ENCODE results near the gene MARCKS.

Gene MARCKS

GRCh38 chr6:113821445-113821844 is 35.7 kb upstream of the MARCKS start:
- DNase-seq (ENCODE audit: low read depth) = no peak
- no peak overlapping the region for H3K4me3 ChIP-seq (ENCODE audit: control insufficient read depth, low read depth, low read length)

GRCh38 chr6:113823916-113824315 is 33.2 kb upstream of the MARCKS start:
- no peak for DNase-seq (ENCODE audit: low read depth)
- no peak overlapping the region for H3K4me3 ChIP-seq (ENCODE audit: control insufficient read depth, low read depth, low read length)
- TF ChIP-seq CTCF (conservative IDR thresholded peaks at IDR 0.05; ENCODE audit: control insufficient read depth, insufficient read depth, low read depth, low read length) = no peak

More at GRCh38 chr6:113821445-113821844, 35.7 kb upstream of the MARCKS start:
- no peak for TF ChIP-seq CTCF (conservative IDR thresholded peaks at IDR 0.05; ENCODE audit: control insufficient read depth, insufficient read depth, low read depth, low read length)

GRCh38 chr6:113824411-113824810 is 32.7 kb upstream of the MARCKS start:
- peak; percentile 4 for DNase-seq (ENCODE audit: low read depth)
- TF ChIP-seq CTCF (conservative IDR thresholded peaks at IDR 0.05; ENCODE audit: control insufficient read depth, insufficient read depth, low read depth, low read length) = no peak

GRCh38 chr6:113824866-113825265 is 32.3 kb upstream of the MARCKS start:
- TF ChIP-seq CTCF (conservative IDR thresholded peaks at IDR 0.05; ENCODE audit: control insufficient read depth, insufficient read depth, low read depth, low read length) = no peak
- no peak overlapping the region for H3K4me3 ChIP-seq (ENCODE audit: control insufficient read depth, low read depth, low read length)
- DNase-seq (ENCODE audit: low read depth) = no peak

More at GRCh38 chr6:113824411-113824810, 32.7 kb upstream of the MARCKS start:
- no peak overlapping the region for H3K4me3 ChIP-seq (ENCODE audit: control insufficient read depth, low read depth, low read length)

GRCh38 chr6:113825781-113826180 is 31.4 kb upstream of the MARCKS start:
- peak; percentile 77 for DNase-seq (ENCODE audit: low read depth)
- TF ChIP-seq CTCF (conservative IDR thresholded peaks at IDR 0.05; ENCODE audit: control insufficient read depth, insufficient read depth, low read depth, low read length) = no peak
- no peak overlapping the region for H3K4me3 ChIP-seq (ENCODE audit: control insufficient read depth, low read depth, low read length)

GRCh38 chr6:113828984-113829695 is 28.0 kb upstream of the MARCKS start:
- H3K4me3 ChIP-seq (ENCODE audit: control insufficient read depth, low read depth, low read length) = no peak overlapping the region
- DNase-seq (ENCODE audit: low read depth) = no peak
- no peak for TF ChIP-seq CTCF (conservative IDR thresholded peaks at IDR 0.05; ENCODE audit: control insufficient read depth, insufficient read depth, low read depth, low read length)

Measured in fibroblast of mammary gland (primary cell).